NCI-H1105 treated with DMSO at 0.1 percent for 48 hours (cell line): ENCODE results near the gene CCL2.
A peak's percentile ranks its signal among the peaks of the same experiment; 100 is the strongest.
"Not testable (repeated sequence)": the region's sequence is repeated elsewhere in the genome, so short reads cannot be mapped to it uniquely, and the experiment has no call there.

ENCODE experiments used
- DNase-seq: peaks from one replicate; lab custom pipeline; 2025; lab: John Stamatoyannopoulos, UW

Gene CCL2

GRCh38 chr17:34254651-34255380, at the start of gene CCL2:
Gene CCL2 (plus strand): TSS chr17:34255285. CDS start chr17:34255350, 65 bp downstream.
- peak; percentile 28 for DNase-seq

- no peak for DNase-seq
These were observed 49.7 kb upstream of the CCL2 start for GRCh38 chr17:34205401-34205800.

DNA sequence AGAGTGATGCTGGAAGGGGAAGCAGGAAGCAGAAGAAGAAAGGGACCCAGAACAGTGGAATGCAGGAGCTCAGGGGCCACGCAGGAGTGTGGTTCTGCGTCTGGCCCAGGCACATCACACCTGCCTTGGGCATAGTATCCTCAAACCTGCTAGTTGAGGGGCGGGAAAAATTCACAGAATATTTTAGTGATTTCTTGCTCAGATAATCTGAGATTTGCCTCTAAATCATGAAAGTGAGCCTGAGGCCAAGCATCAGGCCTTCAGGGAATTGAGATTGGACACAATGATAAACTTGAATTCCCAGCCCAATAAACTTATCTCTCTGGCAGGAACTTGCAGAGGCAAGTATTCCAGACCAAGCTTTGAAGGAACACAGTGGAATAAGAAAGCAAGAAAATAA, 48.5 kb upstream of the CCL2 start:
- no peak for DNase-seq

DNA sequence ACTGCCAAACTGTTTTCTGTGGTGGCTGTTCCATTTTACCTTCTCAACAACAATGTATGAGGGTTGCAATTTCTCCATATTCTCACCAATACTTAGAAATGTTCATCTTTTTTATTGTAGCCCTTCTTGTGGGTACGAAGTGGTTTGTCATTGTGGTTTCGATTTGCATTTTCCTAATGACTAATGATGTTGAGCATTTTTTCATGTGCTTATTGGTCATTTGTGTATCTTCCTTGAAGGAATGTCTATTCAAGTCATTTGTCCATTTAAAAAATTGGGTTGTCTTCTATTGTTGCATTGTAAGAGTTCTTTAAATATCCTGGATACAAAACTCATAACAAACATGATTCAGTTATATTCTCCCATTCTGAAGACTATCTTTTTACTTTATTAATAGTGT, 47.5 kb upstream of the CCL2 start:
- DNase-seq = no peak

DNA sequence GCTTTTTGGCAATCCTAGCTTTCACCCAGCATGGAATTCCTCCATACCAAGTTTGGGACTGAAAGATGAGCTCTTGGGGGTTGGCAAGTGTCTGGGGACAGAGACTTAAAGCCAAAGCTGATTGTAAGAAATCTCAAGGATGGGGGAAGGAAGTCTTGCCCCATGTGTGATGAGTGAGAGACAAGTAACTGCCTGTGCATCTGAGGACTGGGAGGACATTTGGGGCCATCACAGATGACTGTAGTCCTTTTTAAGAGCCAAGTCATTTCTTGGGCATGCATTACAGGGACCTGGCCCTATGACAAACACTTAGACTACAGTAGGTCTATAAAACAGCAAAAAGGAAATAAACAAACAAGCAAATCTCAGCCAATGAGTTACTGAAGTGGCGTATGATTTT, 36.3 kb upstream of the CCL2 start:
- DNase-seq = no peak

DNA sequence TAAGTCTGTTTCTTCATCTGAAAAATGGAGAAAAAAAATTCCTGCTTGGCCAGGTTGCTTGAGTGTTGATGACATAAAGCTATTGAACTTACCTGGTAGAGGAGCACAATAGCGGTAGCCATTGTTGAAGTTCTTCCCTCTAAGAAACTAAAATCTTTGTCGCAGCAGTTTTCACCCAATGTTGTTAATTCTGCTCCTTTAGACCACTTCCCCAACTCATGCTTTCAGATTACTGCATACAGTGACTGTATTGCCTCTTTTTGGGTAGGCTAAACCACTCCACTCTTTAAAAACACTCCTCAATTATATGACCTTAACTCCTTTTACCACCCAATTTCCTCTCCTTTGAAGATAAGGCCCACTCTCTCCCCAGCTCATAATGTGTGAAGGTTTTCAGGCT, 35.7 kb upstream of the CCL2 start:
- no peak for DNase-seq

GRCh38 chr17:34220045-34220751, 34.9 kb upstream of the CCL2 start:
- no peak for DNase-seq

DNA sequence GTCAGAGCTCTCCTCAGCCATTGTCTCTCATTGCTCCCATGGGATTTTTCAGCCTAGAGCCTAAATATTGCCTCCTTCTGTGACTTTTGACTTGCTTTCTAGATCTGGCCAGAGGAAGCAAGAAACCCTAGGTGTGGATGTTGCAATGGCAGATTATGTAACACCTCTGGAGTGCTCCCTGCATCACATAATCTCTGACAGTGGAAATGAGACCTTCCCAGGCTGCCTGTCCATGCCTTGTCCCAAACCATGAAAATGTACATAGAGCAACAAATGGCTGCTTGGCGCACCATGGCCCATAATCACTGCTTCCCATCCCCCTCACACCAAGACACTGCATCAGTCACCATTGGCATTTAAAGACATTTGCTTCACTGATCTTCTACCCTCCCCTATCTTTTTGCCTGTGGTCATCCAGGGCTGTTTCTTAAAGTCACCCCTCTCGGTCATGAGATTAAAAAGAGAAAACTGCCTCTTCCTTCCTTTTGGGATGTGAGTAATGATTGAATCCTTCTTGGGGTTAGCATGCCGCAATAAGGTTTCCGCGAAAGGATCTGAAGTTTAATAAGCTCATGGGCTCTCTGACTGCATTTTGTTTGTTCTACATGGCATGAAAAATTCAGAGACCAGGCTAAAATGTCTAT, 34.2 kb upstream of the CCL2 start:
- DNase-seq = no peak

- no peak for DNase-seq
These were observed 33.7 kb upstream of the CCL2 start for GRCh38 chr17:34221411-34221810.

DNA sequence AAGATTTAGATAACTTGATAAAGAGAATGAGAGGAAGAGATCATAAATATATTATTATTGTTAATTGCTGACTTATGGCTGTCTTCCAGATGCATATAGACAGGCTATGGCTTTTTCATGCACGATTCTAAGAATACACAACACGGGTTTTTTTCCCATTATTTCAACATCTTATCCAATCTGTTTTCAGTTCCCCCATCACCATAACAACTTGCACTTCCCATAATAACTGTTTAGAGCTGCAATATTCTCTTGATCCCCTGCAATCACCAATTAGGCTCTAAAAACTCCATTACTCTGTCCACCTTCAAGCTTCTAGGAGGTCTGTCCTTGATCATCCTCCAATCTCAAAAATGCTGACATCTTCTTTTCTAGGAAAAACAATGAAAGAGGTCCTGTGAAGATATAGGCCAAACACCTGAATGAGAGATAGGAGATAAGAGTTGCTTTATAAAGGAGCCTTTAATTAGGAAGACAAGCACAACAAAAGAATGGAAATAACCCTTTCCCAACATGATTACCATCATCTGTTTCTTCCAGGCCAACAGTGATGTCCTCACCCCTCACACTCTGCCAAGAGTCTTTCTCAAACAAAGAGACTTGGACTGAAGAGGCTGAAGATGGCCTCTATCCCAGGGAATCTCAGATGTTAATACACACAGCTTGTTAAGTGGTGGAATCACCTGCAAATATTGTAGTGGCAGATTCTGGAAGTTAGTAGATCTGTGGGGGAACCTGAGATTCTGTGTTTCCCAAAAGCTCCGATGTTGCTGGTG, 32.2 kb upstream of the CCL2 start:
- DNase-seq = no peak

DNA sequence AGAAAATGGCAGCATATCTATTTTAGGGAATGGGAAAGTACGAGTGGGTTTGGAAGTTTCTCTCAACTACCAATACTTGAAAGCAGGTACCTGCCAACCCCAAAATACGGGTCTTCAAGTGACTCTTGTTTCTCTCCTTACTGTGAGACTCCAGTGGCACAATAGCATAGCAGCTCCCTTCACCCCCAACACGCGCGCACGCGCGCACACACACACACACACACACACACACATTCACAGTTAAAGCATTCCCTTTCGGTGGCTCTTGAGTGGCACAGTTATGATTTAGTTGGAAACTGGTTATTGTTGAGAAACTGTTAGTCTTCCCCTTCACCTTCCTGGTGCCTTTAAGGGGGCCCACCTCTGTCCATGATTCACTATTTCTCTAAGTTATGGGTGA, 30.0 kb upstream of the CCL2 start:
- DNase-seq = no peak

DNA sequence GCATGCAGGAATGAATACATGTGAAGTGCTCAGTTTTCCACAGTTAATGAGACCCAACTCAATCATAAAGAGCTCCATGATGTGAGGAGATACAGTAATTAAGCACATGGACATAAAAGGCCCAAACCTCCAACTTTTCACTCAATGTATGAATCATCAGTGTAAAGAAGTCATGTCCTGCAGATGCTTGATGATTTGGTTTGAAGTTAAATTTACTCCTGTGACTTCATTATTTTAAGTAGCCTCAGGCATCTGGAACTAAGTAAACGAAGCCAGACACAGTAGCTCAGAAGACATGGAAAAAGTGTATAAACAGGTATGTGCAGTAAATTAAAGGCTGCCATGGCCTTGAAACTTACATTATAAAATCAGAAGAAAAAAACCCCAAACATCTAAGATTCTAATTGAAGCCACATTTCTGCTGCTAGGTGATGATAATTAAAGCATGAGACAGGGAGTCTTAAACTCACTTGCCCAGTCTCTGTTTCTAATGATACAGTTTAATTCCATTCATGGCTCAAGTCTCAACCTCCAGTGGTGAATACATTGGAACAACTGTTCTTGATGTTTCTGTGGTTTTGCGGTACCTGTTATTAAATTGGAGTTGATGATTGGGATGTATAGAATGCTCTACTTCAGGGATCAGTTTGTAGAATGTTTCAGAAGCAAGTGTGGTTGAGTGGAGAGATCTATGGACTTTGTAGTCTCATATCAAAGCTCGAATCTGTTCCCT, 28.9 kb upstream of the CCL2 start:
- DNase-seq = no peak

GRCh38 chr17:34226744-34227034, 28.4 kb upstream of the CCL2 start:
- no peak for DNase-seq

GRCh38 chr17:34227293-34227692, 27.8 kb upstream of the CCL2 start:
- DNase-seq = not testable (repeated sequence)

GRCh38 chr17:34227707-34228106, 27.4 kb upstream of the CCL2 start:
- DNase-seq = no peak

- DNase-seq = no peak
These were observed 26.3 kb upstream of the CCL2 start for GRCh38 chr17:34228781-34229180.

GRCh38 chr17:34230342-34230741, 24.7 kb upstream of the CCL2 start:
- DNase-seq = no peak

DNA sequence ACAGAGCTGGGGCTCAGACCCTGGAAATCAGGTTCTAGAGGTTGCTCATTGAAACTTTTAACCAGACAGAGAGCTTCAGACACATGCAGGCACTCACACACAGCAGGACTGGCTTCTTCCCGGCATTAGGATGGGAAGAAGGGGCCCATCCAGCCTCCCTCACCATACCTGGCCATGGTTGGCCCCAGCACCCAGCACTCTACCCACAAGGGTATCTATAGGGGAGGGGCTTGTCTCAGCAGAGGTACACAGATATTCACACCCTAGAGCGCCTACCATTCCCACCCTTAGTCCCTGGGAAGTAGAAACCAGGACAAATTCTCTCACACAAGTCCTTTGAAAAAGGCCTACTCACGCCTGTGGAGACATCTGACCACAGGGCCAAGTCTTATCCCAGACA, 20.5 kb upstream of the CCL2 start:
- DNase-seq = no peak

DNA sequence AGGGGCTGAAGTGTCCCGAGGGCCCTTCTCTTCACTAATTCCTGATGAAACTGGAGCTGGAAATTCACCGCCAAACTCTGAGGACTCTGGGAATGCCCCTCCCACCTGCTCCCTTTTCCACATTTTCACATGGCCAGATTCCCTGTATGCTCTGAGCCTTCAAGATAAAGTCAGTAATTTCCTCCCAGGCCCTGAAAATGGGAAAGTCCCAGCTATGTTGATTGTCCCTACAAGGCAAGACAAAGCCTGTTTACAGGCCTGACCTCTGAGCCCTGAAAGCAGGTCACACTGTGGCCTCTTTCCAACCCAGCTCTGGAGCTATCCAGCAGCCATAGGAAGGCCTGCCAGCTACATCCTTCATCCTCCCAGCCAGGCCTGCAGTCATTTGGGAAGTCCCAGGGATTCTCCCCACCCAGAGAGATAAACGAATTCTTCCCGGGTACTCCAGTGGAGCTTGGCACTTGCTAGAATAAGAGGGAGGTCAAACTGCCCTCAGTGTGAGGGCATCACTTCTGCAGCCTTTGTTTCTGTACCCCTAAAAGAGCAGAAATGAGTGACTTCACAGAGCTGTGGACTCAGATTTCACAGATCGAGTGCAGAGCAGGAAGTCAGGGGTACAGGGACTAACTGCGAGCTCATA, 19.6 kb upstream of the CCL2 start:
- DNase-seq = no peak

DNA sequence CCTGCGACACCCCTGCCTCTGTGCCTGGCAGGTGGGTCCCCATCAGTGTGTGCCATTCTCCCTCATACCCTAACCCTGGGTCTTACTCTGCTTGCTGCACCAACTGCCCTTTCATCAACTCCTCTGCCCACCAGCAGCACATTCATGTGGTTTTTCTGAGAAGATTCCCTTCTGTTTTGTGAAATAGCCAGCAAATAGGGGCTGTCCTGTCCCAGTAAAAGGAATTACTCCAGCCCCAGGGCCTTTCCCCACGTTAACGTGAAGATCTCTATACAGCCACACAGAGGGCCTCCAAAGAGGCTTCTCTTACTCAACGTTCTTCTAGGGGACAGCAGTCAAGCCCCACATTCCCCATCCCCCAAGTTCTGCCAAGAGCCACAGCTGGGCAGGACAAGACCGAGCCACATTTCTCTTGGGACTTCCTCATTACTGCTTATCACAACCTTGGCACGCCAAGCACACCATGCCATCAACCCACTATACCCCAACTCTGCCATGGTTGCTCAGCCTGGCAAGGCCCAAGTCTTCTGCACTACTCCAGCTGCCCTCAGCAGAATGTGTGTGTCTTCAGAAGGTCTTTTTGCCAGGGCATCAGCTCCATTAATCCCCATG, 18.7 kb upstream of the CCL2 start:
- DNase-seq = no peak

- DNase-seq = no peak
These were observed 17.6 kb upstream of the CCL2 start for GRCh38 chr17:34237458-34237857.
